ENCODE measurements around the gene LAMC2.

Gene LAMC2

GRCh38 chr1:183290628-183291027 lies 104.6 kb downstream of the LAMC2 start:
- H3K9ac ChIP-seq (ENCODE audit: low read length), result no peak overlapping the region
- H3K36me3 ChIP-seq (ENCODE audit: control insufficient read depth, insufficient read depth, low read length), result no peaks in the 10 kb centered on the region
- no peak overlapping the region for H3K4me3 ChIP-seq (ENCODE audit: low read length)
- no peaks in the 10 kb centered on the region for H3K27me3 ChIP-seq (ENCODE audit: control insufficient read depth, insufficient read depth, low read length)
- peak overlapping the region; percentile 48 for H3K27ac ChIP-seq (ENCODE audit: low read depth, low read length)
- H3K4me1 ChIP-seq (ENCODE audit: control insufficient read depth, insufficient read depth, low read length), result peaks cover 29% of the 10 kb centered on the region

- H3K36me3 ChIP-seq (ENCODE audit: control insufficient read depth, insufficient read depth, low read length), result no peaks in the 10 kb centered on the region
- no peak overlapping the region for H3K9ac ChIP-seq (ENCODE audit: low read length)
- H3K4me1 ChIP-seq (ENCODE audit: control insufficient read depth, insufficient read depth, low read length), result peaks cover 29% of the 10 kb centered on the region
- H3K27me3 ChIP-seq (ENCODE audit: control insufficient read depth, insufficient read depth, low read length), result no peaks in the 10 kb centered on the region
- H3K27ac ChIP-seq (ENCODE audit: low read depth, low read length), result peak overlapping the region; percentile 71
- no peak overlapping the region for H3K4me3 ChIP-seq (ENCODE audit: low read length)
Observed at GRCh38 chr1:183291216-183291762, 105.2 kb downstream of the LAMC2 start.

DNA sequence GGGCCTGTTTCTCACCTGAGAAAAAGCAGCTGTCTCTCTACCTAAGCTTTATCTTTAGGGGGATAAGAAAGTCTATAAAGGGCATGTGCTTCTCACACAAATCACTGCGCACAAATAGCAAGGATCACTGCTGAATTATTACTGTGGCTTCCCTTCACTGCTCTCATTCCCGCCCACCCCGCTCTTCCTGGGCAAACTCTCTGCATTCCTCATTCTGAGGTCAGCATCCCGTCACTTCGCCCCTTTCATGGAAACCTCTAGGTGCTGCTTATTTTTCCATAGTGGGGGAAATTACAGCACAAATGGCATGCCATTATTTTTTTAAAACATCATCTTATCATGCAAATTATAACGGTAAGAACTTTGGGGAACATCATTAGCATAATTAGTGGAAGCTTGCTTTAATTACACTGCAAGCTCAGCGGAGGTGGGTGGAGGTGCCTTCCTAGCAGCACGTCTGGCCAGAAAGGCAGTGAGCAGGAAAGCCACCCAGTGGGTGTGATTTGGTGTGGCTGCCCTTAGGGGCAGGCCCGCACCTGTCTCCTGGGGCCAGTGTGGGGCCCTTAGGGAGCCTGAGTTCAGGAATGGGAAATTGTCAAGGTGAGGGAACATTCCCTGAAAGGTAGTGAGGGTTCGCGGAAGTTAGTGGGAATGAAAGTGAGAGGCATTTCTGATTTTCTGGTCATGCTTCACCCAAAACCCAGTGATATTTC lies 105.9 kb downstream of the LAMC2 start:
- Histone ChIP-seq H3K4me3 (ENCODE audit: low read length) (no peak overlapping the region), H3K27me3 (ENCODE audit: control insufficient read depth, insufficient read depth, low read length) (no peaks in the 10 kb centered on the region), H3K27ac (ENCODE audit: low read depth, low read length) (peak overlapping the region; percentile 71), H3K4me1 (ENCODE audit: control insufficient read depth, insufficient read depth, low read length) (peaks cover 23% of the 10 kb centered on the region), H3K9ac (ENCODE audit: low read length) (no peak overlapping the region), H3K36me3 (ENCODE audit: control insufficient read depth, insufficient read depth, low read length) (no peaks in the 10 kb centered on the region)

- H3K36me3 ChIP-seq (ENCODE audit: control insufficient read depth, insufficient read depth, low read length), result no peaks in the 10 kb centered on the region
- H3K4me1 ChIP-seq (ENCODE audit: control insufficient read depth, insufficient read depth, low read length), result peaks cover 16% of the 10 kb centered on the region
- H3K4me3 ChIP-seq (ENCODE audit: low read length), result no peak overlapping the region
- no peaks in the 10 kb centered on the region for H3K27me3 ChIP-seq (ENCODE audit: control insufficient read depth, insufficient read depth, low read length)
- H3K9ac ChIP-seq (ENCODE audit: low read length), result no peak overlapping the region
- H3K27ac ChIP-seq (ENCODE audit: low read depth, low read length), result no peak overlapping the region
Observed at GRCh38 chr1:183293241-183293640, 107.2 kb downstream of the LAMC2 start.

DNA sequence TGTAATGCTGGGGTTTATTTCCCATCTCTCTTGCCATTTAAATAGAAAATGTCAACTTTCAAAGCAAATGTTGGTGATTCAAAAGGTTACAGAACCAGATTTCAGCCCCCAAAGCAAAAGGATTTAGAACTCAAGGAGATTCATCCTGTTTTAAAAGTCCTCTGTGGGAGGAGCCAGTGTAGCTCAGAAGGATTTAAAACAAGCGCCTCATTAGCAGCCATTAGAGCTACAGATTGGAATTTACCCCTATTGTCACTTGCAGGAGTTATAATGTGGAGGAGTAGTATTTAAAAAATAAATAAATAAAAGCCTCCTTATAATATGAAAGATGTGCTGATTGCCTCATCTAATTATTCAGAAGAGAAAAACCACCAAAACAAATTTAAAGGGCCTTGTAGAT lies 107.8 kb downstream of the LAMC2 start:
- no peak overlapping the region for H3K27ac ChIP-seq (ENCODE audit: low read depth, low read length)
- no peak overlapping the region for H3K9ac ChIP-seq (ENCODE audit: low read length)
- H3K27me3 ChIP-seq (ENCODE audit: control insufficient read depth, insufficient read depth, low read length), result no peaks in the 10 kb centered on the region
- no peak overlapping the region for H3K4me3 ChIP-seq (ENCODE audit: low read length)
- no peaks in the 10 kb centered on the region for H3K36me3 ChIP-seq (ENCODE audit: control insufficient read depth, insufficient read depth, low read length)
- H3K4me1 ChIP-seq (ENCODE audit: control insufficient read depth, insufficient read depth, low read length), result peaks cover 16% of the 10 kb centered on the region
